Measurements from ENCODE around the gene EPHA5.

- no peak for TF ChIP-seq POLR2AphosphoS5 (IDR thresholded peaks at IDR 0.05; ENCODE audit: low read depth, low read length)
- TF ChIP-seq, protein P1, sequence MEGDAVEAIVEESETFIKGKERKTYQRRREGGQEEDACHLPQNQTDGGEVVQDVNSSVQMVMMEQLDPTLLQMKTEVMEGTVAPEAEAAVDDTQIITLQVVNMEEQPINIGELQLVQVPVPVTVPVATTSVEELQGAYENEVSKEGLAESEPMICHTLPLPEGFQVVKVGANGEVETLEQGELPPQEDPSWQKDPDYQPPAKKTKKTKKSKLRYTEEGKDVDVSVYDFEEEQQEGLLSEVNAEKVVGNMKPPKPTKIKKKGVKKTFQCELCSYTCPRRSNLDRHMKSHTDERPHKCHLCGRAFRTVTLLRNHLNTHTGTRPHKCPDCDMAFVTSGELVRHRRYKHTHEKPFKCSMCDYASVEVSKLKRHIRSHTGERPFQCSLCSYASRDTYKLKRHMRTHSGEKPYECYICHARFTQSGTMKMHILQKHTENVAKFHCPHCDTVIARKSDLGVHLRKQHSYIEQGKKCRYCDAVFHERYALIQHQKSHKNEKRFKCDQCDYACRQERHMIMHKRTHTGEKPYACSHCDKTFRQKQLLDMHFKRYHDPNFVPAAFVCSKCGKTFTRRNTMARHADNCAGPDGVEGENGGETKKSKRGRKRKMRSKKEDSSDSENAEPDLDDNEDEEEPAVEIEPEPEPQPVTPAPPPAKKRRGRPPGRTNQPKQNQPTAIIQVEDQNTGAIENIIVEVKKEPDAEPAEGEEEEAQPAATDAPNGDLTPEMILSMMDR (IDR thresholded peaks at IDR 0.05): no peak
- TF ChIP-seq, protein P2, sequence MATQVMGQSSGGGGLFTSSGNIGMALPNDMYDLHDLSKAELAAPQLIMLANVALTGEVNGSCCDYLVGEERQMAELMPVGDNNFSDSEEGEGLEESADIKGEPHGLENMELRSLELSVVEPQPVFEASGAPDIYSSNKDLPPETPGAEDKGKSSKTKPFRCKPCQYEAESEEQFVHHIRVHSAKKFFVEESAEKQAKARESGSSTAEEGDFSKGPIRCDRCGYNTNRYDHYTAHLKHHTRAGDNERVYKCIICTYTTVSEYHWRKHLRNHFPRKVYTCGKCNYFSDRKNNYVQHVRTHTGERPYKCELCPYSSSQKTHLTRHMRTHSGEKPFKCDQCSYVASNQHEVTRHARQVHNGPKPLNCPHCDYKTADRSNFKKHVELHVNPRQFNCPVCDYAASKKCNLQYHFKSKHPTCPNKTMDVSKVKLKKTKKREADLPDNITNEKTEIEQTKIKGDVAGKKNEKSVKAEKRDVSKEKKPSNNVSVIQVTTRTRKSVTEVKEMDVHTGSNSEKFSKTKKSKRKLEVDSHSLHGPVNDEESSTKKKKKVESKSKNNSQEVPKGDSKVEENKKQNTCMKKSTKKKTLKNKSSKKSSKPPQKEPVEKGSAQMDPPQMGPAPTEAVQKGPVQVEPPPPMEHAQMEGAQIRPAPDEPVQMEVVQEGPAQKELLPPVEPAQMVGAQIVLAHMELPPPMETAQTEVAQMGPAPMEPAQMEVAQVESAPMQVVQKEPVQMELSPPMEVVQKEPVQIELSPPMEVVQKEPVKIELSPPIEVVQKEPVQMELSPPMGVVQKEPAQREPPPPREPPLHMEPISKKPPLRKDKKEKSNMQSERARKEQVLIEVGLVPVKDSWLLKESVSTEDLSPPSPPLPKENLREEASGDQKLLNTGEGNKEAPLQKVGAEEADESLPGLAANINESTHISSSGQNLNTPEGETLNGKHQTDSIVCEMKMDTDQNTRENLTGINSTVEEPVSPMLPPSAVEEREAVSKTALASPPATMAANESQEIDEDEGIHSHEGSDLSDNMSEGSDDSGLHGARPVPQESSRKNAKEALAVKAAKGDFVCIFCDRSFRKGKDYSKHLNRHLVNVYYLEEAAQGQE (IDR thresholded peaks at IDR 0.05; ENCODE audit: insufficient read depth in 1 of 2, low read depth in 2 of 2, low read length in 1 of 2): no peak
- no peak for TF ChIP-seq TCF7L2 (IDR thresholded peaks at IDR 0.05; ENCODE audit: low read depth, low read length)
These were observed 332.9 kb downstream of the EPHA5 start for GRCh38 chr4:65337371-65337770.
